ENCODE data around the gene PSMC3IP. TPM values are rescaled to one million over a fixed set of nuclear protein-coding genes. Genes with fewer than 3 reads are reported as not detected.

PSMC3IP gene
- total RNA-seq, 1 experiment from 2014 or later = 25.2 TPM

GRCh38 chr17:42596386-42596785 lies 18.9 kb upstream of the PSMC3IP start:
- no TSS peak for BruUV-seq (replicated peaks)
- DNase-seq = no peak
- POLR2A ChIA-PET = no interaction called here
- Histone ChIP-seq H3K27me3 (replicated peaks; ENCODE audit: control insufficient read depth, insufficient read depth, low read length) (no peaks in the 10 kb centered on the region), H3K9me3 (no peaks in the 10 kb centered on the region), H3K4me3 (ENCODE audit: low read depth, low read length) (no peak overlapping the region), H3K36me3 (ENCODE audit: control insufficient read depth, insufficient read depth, low read length) (no peaks in the 10 kb centered on the region), H3K4me1 (no peaks in the 10 kb centered on the region)
- Mint-ChIP-seq H3K4me1 (ENCODE audit: low read depth, unreplicated experiment) (no peaks in the 10 kb centered on the region), H3K36me3 (ENCODE audit: insufficient read depth, unreplicated experiment) (peaks cover 30% of the 10 kb centered on the region), H3K27ac (ENCODE audit: unreplicated experiment) (no peak overlapping the region), H3K9me3 (ENCODE audit: unreplicated experiment) (no peaks in the 10 kb centered on the region), H3K4me3 (ENCODE audit: unreplicated experiment) (no peak overlapping the region), H3K27me3 (ENCODE audit: insufficient read depth, unreplicated experiment) (no peaks in the 10 kb centered on the region)
- intact Hi-C loops (cut with micrococcal nuclease; ENCODE audit: unreplicated experiment) = no loop called here
- no peak for TF ChIP-seq CTCF (IDR thresholded peaks at IDR 0.05; ENCODE audit: insufficient read depth in 1 of 2, low read depth in 1 of 2, low read length in 1 of 2, severe bottlenecking in 1 of 2, unreplicated experiment in 1 of 2)
- CTCF ChIA-PET = interaction anchor here (0.7 kb wide), 1 partner anchor 18 kb away, joined by 5 read pairs; no protein-coding TSS in a partner anchor

- Histone ChIP-seq H3K36me3 (ENCODE audit: control insufficient read depth, insufficient read depth, low read length) (no peaks in the 10 kb centered on the region), H3K9me3 (no peaks in the 10 kb centered on the region), H3K4me1 (no peaks in the 10 kb centered on the region), H3K27me3 (replicated peaks; ENCODE audit: control insufficient read depth, insufficient read depth, low read length) (no peaks in the 10 kb centered on the region), H3K4me3 (ENCODE audit: low read depth, low read length) (no peak overlapping the region)
- Mint-ChIP-seq H3K27ac (ENCODE audit: unreplicated experiment) (no peak overlapping the region), H3K4me3 (ENCODE audit: unreplicated experiment) (no peak overlapping the region), H3K36me3 (ENCODE audit: insufficient read depth, unreplicated experiment) (peaks cover 51% of the 10 kb centered on the region), H3K4me1 (ENCODE audit: low read depth, unreplicated experiment) (no peaks in the 10 kb centered on the region), H3K9me3 (ENCODE audit: unreplicated experiment) (no peaks in the 10 kb centered on the region), H3K27me3 (ENCODE audit: insufficient read depth, unreplicated experiment) (no peaks in the 10 kb centered on the region)
- intact Hi-C loops (cut with micrococcal nuclease; ENCODE audit: unreplicated experiment) = no loop called here
- BruUV-seq (replicated peaks) = no TSS peak
- CTCF ChIA-PET = no interaction called here
- no peak for TF ChIP-seq CTCF (IDR thresholded peaks at IDR 0.05; ENCODE audit: insufficient read depth in 1 of 2, low read depth in 1 of 2, low read length in 1 of 2, severe bottlenecking in 1 of 2, unreplicated experiment in 1 of 2)
- no peak for DNase-seq
- POLR2A ChIA-PET = no interaction called here
Measured at GRCh38 chr17:42591411-42591810, 13.9 kb upstream of the PSMC3IP start.

GRCh38 chr17:42590886-42591285 lies 13.4 kb upstream of the PSMC3IP start:
- H3K4me3 ChIP-seq (ENCODE audit: low read depth, low read length) = no peak overlapping the region
- Mint-ChIP-seq H3K4me3 (ENCODE audit: unreplicated experiment) (no peak overlapping the region), H3K4me1 (ENCODE audit: low read depth, unreplicated experiment) (no peaks in the 10 kb centered on the region), H3K27me3 (ENCODE audit: insufficient read depth, unreplicated experiment) (no peaks in the 10 kb centered on the region), H3K36me3 (ENCODE audit: insufficient read depth, unreplicated experiment) (peaks cover 50% of the 10 kb centered on the region), H3K9me3 (ENCODE audit: unreplicated experiment) (no peaks in the 10 kb centered on the region), H3K27ac (ENCODE audit: unreplicated experiment) (no peak overlapping the region)
- no TSS peak for BruUV-seq (replicated peaks)
- no peaks in the 10 kb centered on the region for H3K9me3 ChIP-seq
- intact Hi-C loops (cut with micrococcal nuclease; ENCODE audit: unreplicated experiment) = no loop called here
- H3K36me3 ChIP-seq (ENCODE audit: control insufficient read depth, insufficient read depth, low read length) = peaks cover 2% of the 10 kb centered on the region
- no peak for DNase-seq
- POLR2A ChIA-PET = no interaction called here
- TF ChIP-seq CTCF (IDR thresholded peaks at IDR 0.05; ENCODE audit: insufficient read depth in 1 of 2, low read depth in 1 of 2, low read length in 1 of 2, severe bottlenecking in 1 of 2, unreplicated experiment in 1 of 2) = no peak
- H3K4me1 ChIP-seq = no peaks in the 10 kb centered on the region
- H3K27me3 ChIP-seq (replicated peaks; ENCODE audit: control insufficient read depth, insufficient read depth, low read length) = no peaks in the 10 kb centered on the region
- CTCF ChIA-PET = no interaction called here
